Aorta (tissue), 5 donors: ENCODE results near the gene COX15. TPM values are rescaled to one million over a fixed set of nuclear protein-coding genes. Genes with fewer than 3 reads are reported as not detected.

Experiments
- ATAC-seq: fragments of 200-7000 bp; cut with Tn5 transposase; one replicate; pipeline ENCODE4 v1.9.1; 2022; ENCODE audit warnings: moderate library complexity; ENCODE audit not compliant: low FRiP score
- DNase-seq, 2 donors: peaks; one replicate each; pipeline ENCODE4 v3.0.0-alpha.2; 2020
- H3K27ac ChIP-seq, 2 donors: one replicate each; pipeline ENCODE4 v1.5.1; 2013; ENCODE audit warnings: low read length in 2 of 2, mild to moderate bottlenecking in 2 of 2, moderate library complexity in 2 of 2, control low read depth in 1 of 2, inconsistent platforms in 1 of 2, low read depth in 1 of 2
- H3K27me3 ChIP-seq, 2 donors: one replicate each; pipeline ENCODE4 v1.6.1; 2013; ENCODE audit warnings: control low read depth in 1 of 2, low read length in 1 of 2, mild to moderate bottlenecking in 1 of 2, moderate library complexity in 1 of 2; ENCODE audit not compliant: insufficient read depth in 2 of 2, control insufficient read depth in 1 of 2
- H3K36me3 ChIP-seq, 2 donors: one replicate each; pipeline ENCODE4 v1.6.1; 2013; ENCODE audit warnings: control low read depth in 1 of 2, low read length in 1 of 2, mild to moderate bottlenecking in 1 of 2; ENCODE audit not compliant: insufficient read depth in 2 of 2, control insufficient read depth in 1 of 2
- H3K4me1 ChIP-seq, 2 donors: one replicate each; pipeline ENCODE4 v1.6.1; 2013; ENCODE audit warnings: low read length in 2 of 2, control low read depth in 1 of 2, mild to moderate bottlenecking in 1 of 2, moderate library complexity in 1 of 2; ENCODE audit not compliant: insufficient read depth in 2 of 2, control insufficient read depth in 1 of 2
- H3K4me3 ChIP-seq, 2 donors: one replicate each; pipeline ENCODE4 v1.5.1; 2013; ENCODE audit warnings: low read length in 2 of 2, control low read depth in 1 of 2, mild to moderate bottlenecking in 1 of 2
- H3K9me3 ChIP-seq: one replicate; pipeline ENCODE4 v1.6.1; 2013; ENCODE audit warnings: mild to moderate bottlenecking, low read length; ENCODE audit not compliant: control insufficient read depth
- WGBS, 2 donors: extraction: QIAGEN DNeasy Blood & Tissue Kit; methylation state at CpG; one replicate each; pipeline ENCODE4 v1.1.7; 2013; 5-methylcytosine and 5-hydroxymethylcytosine counted together
- intact Hi-C, 2 donors: fragments of 100-400 bp; cut with DNase I; formaldehyde crosslinking; loops; one replicate each; pipeline versions ENCODE4 v1.14.2 to v1.15.0; 2022
- polyA plus RNA-seq, 2 donors: library from polyadenylated mRNA; stranded (reverse); fragments of 200-250 nt; gene quantifications; one replicate each; pipeline ENCODE4 v1.2.3, GENCODE V29; 2013
- total RNA-seq, 2 donors: library from RNA; stranded (reverse); fragmentation: NEBNext Ultra II Directional; extraction: Animal tissue kit (Norgen Biotek cat#: 25700); gene quantifications; one replicate each; pipeline ENCODE4 v1.2.1, GENCODE V29; 2021
- donor health status: healthy with polysubstance abuse.
- donor health status: Bipolar disorder and iron deficiency.
- donor health status: DM: no; HTN: no; CAD: no.
- donor health status: DM: no; HTN: no; CAD: no.
- donor health status: DM: yes; HTN: yes; CAD: no.

COX15 gene
- total and polyA plus RNA-seq, 4 donors, result 10.0 to 27.2 (median 16.1) TPM

DNA sequence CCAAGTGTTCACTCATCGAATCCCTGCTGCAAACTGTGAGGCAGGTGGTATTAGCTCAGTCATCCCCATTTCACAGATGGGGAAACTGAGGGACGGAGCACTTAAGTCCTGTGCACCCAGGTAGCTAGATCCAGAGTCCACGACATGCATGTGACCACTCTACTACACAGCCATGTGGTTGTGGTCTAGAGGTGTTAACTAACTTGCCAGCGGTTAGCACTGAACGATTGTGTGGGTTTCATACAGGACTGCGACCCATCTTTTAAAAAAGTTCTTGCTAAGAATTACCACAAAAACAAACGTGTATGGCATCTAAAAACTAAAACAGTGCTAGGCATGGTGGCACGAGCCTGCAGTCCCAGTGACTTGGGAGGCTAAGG is 34.4 kb upstream of the COX15 start:
- no peak for ATAC-seq

DNA sequence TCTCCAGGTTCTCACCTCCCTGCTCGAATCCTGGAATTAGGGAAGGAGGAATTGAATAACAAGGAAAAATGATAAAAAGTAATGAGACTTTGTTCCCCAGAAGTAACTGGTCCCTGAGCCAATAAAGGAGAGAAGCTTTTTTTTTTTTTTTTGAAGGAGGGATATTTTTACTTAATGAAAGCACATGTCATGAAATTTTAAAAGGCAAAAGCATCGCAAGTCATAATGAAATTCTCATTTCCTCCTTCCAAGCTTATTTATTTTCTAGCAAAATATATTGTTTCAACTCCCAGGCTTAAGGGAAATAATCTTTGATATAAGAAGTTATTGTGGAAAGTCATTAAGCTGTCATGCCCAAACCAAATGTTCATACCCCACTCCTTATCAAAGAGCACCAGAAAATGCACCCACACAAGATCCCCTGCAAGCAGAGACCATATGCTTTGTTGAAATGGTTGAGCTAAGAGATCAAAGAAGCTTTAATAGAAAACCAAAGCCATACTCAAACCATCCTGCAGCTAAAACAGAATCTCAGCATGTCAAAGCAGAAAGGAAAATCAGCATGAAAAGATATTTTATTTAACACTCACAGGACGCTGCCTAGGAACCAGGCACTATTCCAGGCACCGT is 33.9 kb upstream of the COX15 start:
- Histone ChIP-seq H3K27ac (no peak overlapping the region), H3K4me3 (no peak overlapping the region), H3K36me3 (no peaks in the 10 kb centered on the region), H3K9me3 (peaks cover under 1% of the 10 kb centered on the region), H3K27me3 (no peaks in the 10 kb centered on the region), H3K4me1 (no peaks in the 10 kb centered on the region)
- ATAC-seq (no peak), DNase-seq (no peak)
- WGBS, 2 donors, result 65 to 75% methylated on average over 4 of the region's 4 CpGs
- intact Hi-C loops, result no loop called here

More for the DNA sequence above, 34.4 kb upstream of the COX15 start:
- DNase-seq, result no peak
- no peaks in the 10 kb centered on the region for H3K36me3 ChIP-seq
- intact Hi-C loops, result no loop called here
- H3K27ac ChIP-seq, result no peak overlapping the region
- no peak overlapping the region for H3K4me3 ChIP-seq
- 72 to 73% methylated on average over 8 of the region's 8 CpGs for WGBS, 2 donors
- H3K4me1 ChIP-seq, result no peaks in the 10 kb centered on the region
- H3K9me3 ChIP-seq, result no peaks in the 10 kb centered on the region
- no peaks in the 10 kb centered on the region for H3K27me3 ChIP-seq

DNA sequence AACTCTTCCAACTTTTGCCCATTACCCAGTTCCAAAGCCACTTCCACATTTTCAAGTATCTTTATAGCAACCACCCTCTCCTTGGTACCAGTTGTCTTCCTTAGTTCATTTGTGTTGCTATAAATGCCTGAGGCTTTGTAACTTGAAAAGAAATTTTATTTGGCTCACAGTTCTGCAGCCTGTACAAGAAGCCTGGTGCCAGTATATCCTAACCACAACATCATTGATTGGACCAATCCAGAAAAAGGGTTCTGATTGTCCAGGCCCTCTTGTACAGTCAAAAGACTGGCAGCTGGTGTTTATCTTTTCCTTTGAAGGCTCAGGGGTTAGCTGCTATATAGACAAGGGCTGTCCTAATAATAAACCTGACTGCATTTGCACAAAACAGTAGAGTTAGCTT is 29.4 kb upstream of the COX15 start:
- Histone ChIP-seq H3K27me3 (no peaks in the 10 kb centered on the region), H3K4me3 (no peak overlapping the region), H3K9me3 (peaks cover 1% of the 10 kb centered on the region), H3K4me1 (no peaks in the 10 kb centered on the region), H3K27ac (no peak overlapping the region), H3K36me3 (peaks cover 0 to 7% of the 10 kb centered on the region in 2 donors)
- intact Hi-C loops, result no loop called here
- ATAC-seq (no peak), DNase-seq (no peak)

DNA sequence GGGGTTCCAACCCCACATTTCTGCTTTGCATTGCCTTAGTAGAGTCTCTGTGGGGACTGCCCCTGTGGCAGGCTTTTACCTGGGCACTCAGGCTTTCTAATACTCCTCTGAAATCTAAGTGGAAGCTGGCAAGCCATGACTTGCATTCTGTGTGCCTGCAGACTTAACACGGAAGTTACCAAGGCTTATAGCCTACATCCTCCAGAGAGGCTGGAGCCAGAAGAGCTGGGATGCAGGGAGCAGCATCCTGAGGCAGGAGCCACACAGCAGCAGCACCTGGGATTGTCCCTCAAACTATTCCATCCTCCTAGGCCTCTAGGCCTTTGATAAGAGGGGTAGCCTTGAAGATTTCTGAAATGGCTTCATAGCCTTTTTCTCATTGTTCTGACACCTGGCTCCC is 28.4 kb upstream of the COX15 start:
- H3K27ac ChIP-seq, result no peak overlapping the region
- peaks cover 4 to 7% of the 10 kb centered on the region in 2 donors for H3K36me3 ChIP-seq
- H3K4me1 ChIP-seq, result no peaks in the 10 kb centered on the region
- no peak overlapping the region for H3K4me3 ChIP-seq
- ATAC-seq (no peak), DNase-seq (no peak)
- intact Hi-C loops, result no loop called here
- no peaks in the 10 kb centered on the region for H3K27me3 ChIP-seq
- 94 to 95% methylated on average over 1 of the region's 1 CpG for WGBS, 2 donors
- peaks cover 1% of the 10 kb centered on the region for H3K9me3 ChIP-seq

DNA sequence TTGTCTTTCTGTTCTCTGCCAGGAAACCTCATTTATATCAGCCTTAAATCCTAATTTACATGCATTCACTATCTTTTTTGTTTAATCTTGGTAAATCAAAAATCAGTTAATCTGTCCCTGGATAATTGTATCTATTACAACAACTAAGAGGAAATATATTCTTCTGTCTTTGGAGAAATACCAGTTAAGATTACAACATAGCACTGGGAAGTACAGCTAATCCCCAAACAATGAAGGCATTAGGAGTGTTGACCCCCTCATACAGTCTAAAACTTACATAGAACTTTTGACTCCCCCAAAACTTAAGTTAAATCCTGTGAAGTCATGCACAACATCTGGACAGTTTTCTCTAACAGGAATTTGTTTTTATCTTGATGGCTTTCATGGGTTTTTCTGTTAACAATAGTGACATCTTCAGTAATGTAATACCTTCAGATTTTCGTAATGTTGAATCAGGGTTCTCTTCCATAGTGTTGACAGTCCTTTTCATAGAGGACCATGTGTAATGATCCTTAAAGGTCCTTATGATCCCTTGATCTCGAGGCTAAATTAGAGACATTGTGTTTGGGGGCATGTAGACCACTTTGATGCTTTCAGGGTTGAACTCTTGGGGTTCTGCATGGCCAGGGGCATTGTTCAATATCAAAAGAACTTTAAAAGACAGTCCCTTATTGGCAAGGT is 26.4 kb upstream of the COX15 start:
- DNase-seq (no peak), ATAC-seq (no peak)
- intact Hi-C loops, result no loop called here
- Histone ChIP-seq H3K27me3 (no peaks in the 10 kb centered on the region), H3K9me3 (peaks cover 1% of the 10 kb centered on the region), H3K27ac (no peak overlapping the region), H3K36me3 (peaks cover 4 to 8% of the 10 kb centered on the region in 2 donors), H3K4me3 (no peak overlapping the region), H3K4me1 (no peaks in the 10 kb centered on the region)
- WGBS, 2 donors, result 91 to 94% methylated on average over 2 of the region's 2 CpGs

DNA sequence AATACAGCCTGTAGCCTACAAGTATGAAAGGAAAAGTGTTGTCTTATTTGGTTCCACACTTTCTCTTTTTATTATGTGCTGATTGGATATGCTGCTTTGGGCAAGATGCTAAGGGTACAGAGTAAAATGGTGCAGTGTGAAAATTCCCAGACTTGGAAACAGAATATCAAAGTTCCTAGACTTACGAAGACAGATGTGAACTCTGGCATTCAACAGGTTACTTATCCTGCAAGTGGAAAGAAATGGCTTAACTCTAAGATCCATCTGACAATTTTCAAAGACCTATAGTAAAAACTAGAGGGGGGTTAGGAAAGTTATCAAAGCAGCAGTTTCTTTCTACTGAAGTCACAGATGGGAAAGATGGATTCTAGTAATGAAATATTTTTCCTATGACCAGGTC is 24.2 kb upstream of the COX15 start:
- H3K27ac ChIP-seq, result no peak overlapping the region
- intact Hi-C loops, result no loop called here
- no peaks in the 10 kb centered on the region for H3K4me1 ChIP-seq
- peaks cover 1% of the 10 kb centered on the region for H3K9me3 ChIP-seq
- ATAC-seq (no peak), DNase-seq (no peak)
- no peaks in the 10 kb centered on the region for H3K27me3 ChIP-seq
- 96% methylated on average over 1 of the region's 1 CpG for WGBS, 2 donors
- no peak overlapping the region for H3K4me3 ChIP-seq
- peaks cover 4 to 9% of the 10 kb centered on the region in 2 donors for H3K36me3 ChIP-seq

DNA sequence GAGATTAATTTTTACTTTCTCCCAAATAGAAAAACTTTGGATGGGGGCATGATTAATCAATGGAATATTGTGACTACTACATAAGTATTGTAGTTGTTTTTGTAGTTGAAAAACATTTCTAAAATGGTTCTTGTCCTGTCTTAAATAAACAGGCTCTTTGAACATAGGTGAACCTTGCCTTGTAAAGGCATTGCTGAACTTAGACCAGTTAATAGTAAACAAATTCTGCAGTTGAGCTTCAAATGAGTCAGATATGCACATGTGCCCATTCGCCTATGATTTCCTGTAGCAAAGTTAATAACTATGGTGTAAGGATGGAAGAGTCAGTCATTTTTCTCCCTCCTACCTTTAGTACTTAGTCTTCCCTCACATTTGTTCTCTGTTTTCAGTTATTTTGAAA is 22.7 kb upstream of the COX15 start:
- H3K27me3 ChIP-seq, result no peaks in the 10 kb centered on the region
- ATAC-seq, result no peak
- intact Hi-C loops, result no loop called here
- H3K27ac ChIP-seq, result no peak overlapping the region
- no peak overlapping the region for H3K4me3 ChIP-seq
- H3K9me3 ChIP-seq, result no peaks in the 10 kb centered on the region
- H3K36me3 ChIP-seq, result peaks cover 4 to 5% of the 10 kb centered on the region in 2 donors
- no peak for DNase-seq
- WGBS, 2 donors, result 90 to 100% methylated on average over 1 of the region's 1 CpG
- H3K4me1 ChIP-seq, result no peaks in the 10 kb centered on the region

DNA sequence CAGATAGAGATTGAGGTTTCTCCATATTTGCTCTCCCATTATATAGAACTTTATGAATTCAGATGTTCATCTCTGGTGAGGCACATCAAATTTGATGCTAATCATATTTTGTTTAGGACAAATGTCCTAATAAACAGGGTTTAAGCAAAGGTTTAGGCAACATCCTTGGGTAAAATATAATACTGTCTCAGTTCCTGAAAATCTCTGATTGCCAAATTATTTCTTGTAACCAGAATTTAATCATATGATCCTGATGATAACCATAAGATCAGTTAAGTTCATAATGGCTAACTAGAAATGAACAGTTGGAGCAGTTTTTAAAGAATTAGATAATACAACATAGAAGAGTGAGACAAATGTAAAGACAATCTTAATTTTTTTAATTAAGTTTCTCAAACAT is 18.7 kb upstream of the COX15 start:
- H3K27ac ChIP-seq, result no peak overlapping the region
- DNase-seq (no peak), ATAC-seq (no peak)
- no peaks in the 10 kb centered on the region for H3K4me1 ChIP-seq
- no peaks in the 10 kb centered on the region for H3K27me3 ChIP-seq
- peaks cover 2 to 3% of the 10 kb centered on the region in 2 donors for H3K36me3 ChIP-seq
- no peaks in the 10 kb centered on the region for H3K9me3 ChIP-seq
- intact Hi-C loops, result no loop called here
- H3K4me3 ChIP-seq, result no peak overlapping the region

DNA sequence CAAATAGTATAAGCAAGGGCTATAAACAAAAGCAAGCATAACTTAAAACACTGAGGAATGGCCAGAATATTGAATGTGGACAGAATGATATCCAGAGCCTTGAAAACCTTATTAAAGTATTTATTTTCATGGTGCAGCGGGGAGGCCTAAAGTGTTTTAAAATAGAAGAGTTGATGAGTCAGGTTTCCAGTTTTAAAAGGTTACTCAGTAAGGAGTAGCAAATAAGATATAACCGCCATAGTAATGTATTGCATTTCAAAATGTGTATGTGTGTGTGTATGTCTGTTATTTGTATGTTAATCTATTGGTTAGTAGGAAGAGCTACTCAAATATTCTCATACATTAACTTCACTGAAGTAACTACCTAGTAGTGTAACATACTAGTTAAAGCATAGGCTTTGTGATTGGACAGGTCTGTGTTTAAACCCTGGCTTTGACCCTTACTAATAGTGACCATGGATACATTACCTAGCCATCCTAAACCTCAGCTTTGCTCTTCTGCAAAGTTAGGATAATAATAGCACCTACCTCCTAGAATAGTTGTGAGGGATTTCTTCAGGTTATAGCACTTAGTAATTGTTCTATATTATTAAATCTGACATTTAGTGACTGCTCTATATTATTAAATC is 17.0 kb upstream of the COX15 start:
- no peak for ATAC-seq
- H3K9me3 ChIP-seq, result no peaks in the 10 kb centered on the region
- peaks cover 3% of the 10 kb centered on the region in 2 donors for H3K36me3 ChIP-seq
- H3K4me3 ChIP-seq, result no peak overlapping the region
- H3K4me1 ChIP-seq, result no peaks in the 10 kb centered on the region
- intact Hi-C loops, result loop anchor here in 1 of 2 donors (10.0 kb wide), 2 partner anchors 314 to 436 kb away; partner anchors contain the start of genes ERLIN1 and GOT1
- WGBS, 2 donors, result 80 to 84% methylated on average over 2 of the region's 2 CpGs
- no peak for DNase-seq
- H3K27me3 ChIP-seq, result no peaks in the 10 kb centered on the region
- no peak overlapping the region for H3K27ac ChIP-seq
